Activated B cell treated with CpG ODN at 0.5 μM for 24 hours (primary cell): Measurements from ENCODE around the gene CETN2. TPM values are rescaled to one million over a fixed set of nuclear protein-coding genes. Genes with fewer than 3 reads are reported as not detected.
"Not testable (repeated sequence)": the region's sequence is repeated elsewhere in the genome, so short reads cannot be mapped to it uniquely, and the experiment has no call there.

ENCODE experiments used
- ATAC-seq: fragments of 200-7000 bp; cut with Tn5 transposase; one replicate; pipeline ENCODE4 v1.10.0; 2021; ENCODE audit warnings: low read depth, mild to moderate bottlenecking, moderate library complexity
- CTCF ChIA-PET: fragments of 350-600 bp; sonication (Branson Sonifier 250); formaldehyde crosslinking; loops from one replicate; lab custom pipeline; 2021; ENCODE audit warnings: antibody characterized with exemption; lab: Charles Lee
- POLR2A ChIA-PET: fragments of 350-600 bp; sonication (Branson Sonifier 250); formaldehyde crosslinking; loops from one replicate; lab custom pipeline; 2021; ENCODE audit warnings: antibody characterized with exemption; lab: Charles Lee
- DNase-seq: peaks from one replicate; pipeline ENCODE4 v3.0.0; 2022
- H3K27ac Mint-ChIP-seq: one replicate; pipeline ENCODE4 v1.8.0; 2020; ENCODE audit warnings: mixed read lengths
- H3K27me3 Mint-ChIP-seq: one replicate; pipeline ENCODE4 v1.8.0; 2021; ENCODE audit warnings: mixed read lengths
- H3K36me3 Mint-ChIP-seq: one replicate; pipeline ENCODE4 v1.8.0; 2021; ENCODE audit warnings: low read depth, mixed read lengths
- H3K4me1 Mint-ChIP-seq: one replicate; pipeline ENCODE4 v1.8.0; 2021; ENCODE audit warnings: mixed read lengths
- H3K4me3 Mint-ChIP-seq: one replicate; pipeline ENCODE4 v1.8.0; 2020; ENCODE audit warnings: mild to moderate bottlenecking, mixed read lengths
- H3K9me3 Mint-ChIP-seq: one replicate; pipeline ENCODE4 v1.8.0; 2020; ENCODE audit warnings: mixed read lengths
- CTCF ChIP-seq: fragments of 200-600 bp; IDR thresholded peaks from one replicate; pipeline ENCODE4 v1.8.0; 2022; ENCODE audit warnings: antibody characterized with exemption, mild to moderate bottlenecking
- intact Hi-C: fragments of 100-400 bp; cut with micrococcal nuclease; formaldehyde crosslinking; loops from one replicate; pipeline ENCODE4 v1.15.1; 2024
- total RNA-seq: library from RNA; stranded (reverse); gene quantifications from 2 replicates; pipeline ENCODE4 v1.2.3, GENCODE V29; 2022

CETN2 gene
- total RNA-seq, 1 donor from 2014 or later = 13.3 TPM

- DNase-seq (no peak), ATAC-seq (no peak)
- Mint-ChIP-seq H3K36me3 (no peaks in the 10 kb centered on the region), H3K4me3 (no peak overlapping the region), H3K27ac (no peak overlapping the region), H3K9me3 (no peaks in the 10 kb centered on the region), H3K4me1 (no peaks in the 10 kb centered on the region), H3K27me3 (peaks cover 6% of the 10 kb centered on the region)
- CTCF ChIA-PET = no interaction called here
- POLR2A ChIA-PET = no interaction called here
- TF ChIP-seq CTCF = no peak
- intact Hi-C loops = no loop called here
Measured at GRCh38 chrX:152798945-152799344, 31.6 kb downstream of the CETN2 start.

- H3K9me3 Mint-ChIP-seq, H3K36me3 Mint-ChIP-seq, CTCF ChIA-PET, H3K27me3 Mint-ChIP-seq, H3K27ac Mint-ChIP-seq, intact Hi-C loops, H3K4me1 Mint-ChIP-seq, DNase-seq, POLR2A ChIA-PET, ATAC-seq, H3K4me3 Mint-ChIP-seq: not testable (repeated sequence)
Measured at GRCh38 chrX:152787062-152787461, 43.5 kb downstream of the CETN2 start.

Other genes starting within 250 kb of the CETN2 start
- not detected in 2 replicates for gene GABRQ, start 192.9 kb downstream of the CETN2 start, total RNA-seq
- not detected in 2 replicates for gene MAGEA3, start 132.0 kb downstream of the CETN2 start, total RNA-seq
- not detected in 2 replicates for gene CSAG2, start 121.5 kb downstream of the CETN2 start, total RNA-seq
- gene MAGEA2B, start 116.1 kb downstream of the CETN2 start, total RNA-seq = not detected in 2 replicates
- gene CSAG1, start 97.0 kb downstream of the CETN2 start, total RNA-seq = not detected in 2 replicates
- gene MAGEA12, start 97.0 kb downstream of the CETN2 start, total RNA-seq = not detected in 2 replicates
- gene MAGEA2, start 76.9 kb downstream of the CETN2 start, total RNA-seq = not detected in 2 replicates
- not detected in 2 replicates for gene CSAG3, start 71.5 kb downstream of the CETN2 start, total RNA-seq
- not detected in 2 replicates for gene MAGEA6, start 61.1 kb downstream of the CETN2 start, total RNA-seq
- 17.8 and 18.4 TPM in 2 replicates for gene NSDHL, start 306 bp upstream of the CETN2 start, total RNA-seq
- 0.75 and 0.81 TPM in 2 replicates for gene ZNF185, start 67.3 kb upstream of the CETN2 start, total RNA-seq
- 0.27 TPM in 1 of 2 replicates, not detected in the other for gene PNMA5, start 163.4 kb upstream of the CETN2 start, total RNA-seq
- gene PNMA3, start 225.7 kb upstream of the CETN2 start, total RNA-seq = 1.2 and 1.9 TPM in 2 replicates
- 0.38 and 0.44 TPM in 2 replicates for gene PNMA6A, start 241.7 kb upstream of the CETN2 start, total RNA-seq